GM21515 (cell line): ENCODE measurements around the gene ZKSCAN5.

ENCODE experiments used
- ATAC-seq: cut with Tn5 transposase; IDR thresholded peaks from one replicate; pipeline ENCODE4 v1.9.1; 2021; ENCODE audit not compliant: unreplicated experiment

The ZKSCAN5 gene

DNA sequence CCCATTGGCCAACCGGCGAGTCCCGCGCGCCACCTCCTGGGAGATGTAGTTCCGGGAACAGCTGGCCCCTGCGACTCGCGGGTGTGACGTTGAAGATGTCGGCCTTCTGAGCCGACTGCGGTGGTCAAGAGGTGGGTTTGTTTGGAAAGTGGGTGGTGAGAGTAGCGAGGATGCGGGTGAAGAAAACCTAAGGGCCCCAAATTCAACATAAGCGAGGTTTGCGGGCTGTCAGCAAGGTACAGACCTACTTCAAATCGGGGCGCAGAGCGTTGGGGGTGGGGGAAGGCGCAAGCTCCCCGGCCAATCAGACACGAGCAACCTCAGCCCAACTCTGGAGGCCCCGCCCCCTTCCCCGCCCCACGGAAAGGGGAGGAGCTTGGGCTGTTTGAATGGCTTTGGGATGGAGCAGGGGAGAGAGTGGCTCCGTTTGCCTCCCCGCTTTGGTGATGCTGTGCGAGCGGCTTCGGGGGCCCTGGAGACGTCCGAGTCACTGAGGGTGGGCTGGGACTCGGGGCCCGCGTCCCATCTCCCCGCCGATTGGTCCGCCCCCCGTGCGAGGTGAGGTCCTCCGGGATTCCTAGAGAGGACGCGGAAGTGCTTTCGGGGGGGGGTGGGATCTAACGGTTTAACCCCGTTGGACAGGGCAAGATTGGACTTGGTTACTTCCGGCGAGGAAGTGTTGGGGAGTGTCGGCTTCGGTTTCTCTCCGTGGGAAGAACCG is at the start of gene ZKSCAN5:
Gene ZKSCAN5, plus strand, starts transcription at position 60 of the 721 bp plus-strand sequence. CDS start 1,383 bp downstream, outside the sequence.
- ATAC-seq: peak; percentile 73

DNA sequence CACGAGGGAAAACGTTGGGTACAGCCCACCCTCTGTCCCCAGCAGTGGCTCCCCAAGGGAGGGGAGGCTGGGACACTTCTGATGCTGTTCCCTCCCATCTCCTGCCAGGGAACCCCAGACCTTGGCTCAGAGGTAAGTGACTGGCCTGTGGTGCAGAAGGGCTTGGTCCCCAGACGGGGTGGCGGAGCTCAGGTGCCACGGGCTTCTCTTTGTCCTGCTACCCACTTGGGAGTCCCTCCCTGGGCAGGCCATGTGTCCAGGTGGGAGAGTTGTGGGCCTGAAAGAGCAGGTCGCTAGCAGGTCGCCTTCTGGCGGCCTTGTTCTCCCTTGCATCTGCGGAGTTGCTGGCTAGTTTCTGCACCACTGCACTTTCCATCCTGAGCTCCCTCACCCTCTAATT is 48.6 kb upstream of the ZKSCAN5 start:
- ATAC-seq: no peak

DNA sequence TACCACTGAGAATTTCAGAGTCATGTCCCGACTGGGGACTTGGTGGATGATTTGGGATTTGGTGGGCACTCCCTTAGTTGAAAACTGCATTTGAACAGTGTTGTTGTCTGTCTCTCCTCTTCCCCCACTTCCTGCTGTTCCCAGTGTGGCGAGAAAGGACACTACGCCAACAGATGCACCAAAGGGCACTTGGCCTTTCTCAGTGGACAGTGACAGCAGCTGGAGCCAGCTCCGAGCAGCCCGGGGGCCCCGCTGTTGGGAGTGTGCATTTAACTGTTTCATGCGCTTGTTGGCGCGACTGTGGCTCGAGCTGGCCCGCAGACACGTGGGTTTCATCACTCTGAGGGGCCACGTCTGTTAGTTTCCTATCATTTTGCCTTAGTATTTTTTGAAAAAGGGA is 48.2 kb upstream of the ZKSCAN5 start:
- ATAC-seq: no peak

DNA sequence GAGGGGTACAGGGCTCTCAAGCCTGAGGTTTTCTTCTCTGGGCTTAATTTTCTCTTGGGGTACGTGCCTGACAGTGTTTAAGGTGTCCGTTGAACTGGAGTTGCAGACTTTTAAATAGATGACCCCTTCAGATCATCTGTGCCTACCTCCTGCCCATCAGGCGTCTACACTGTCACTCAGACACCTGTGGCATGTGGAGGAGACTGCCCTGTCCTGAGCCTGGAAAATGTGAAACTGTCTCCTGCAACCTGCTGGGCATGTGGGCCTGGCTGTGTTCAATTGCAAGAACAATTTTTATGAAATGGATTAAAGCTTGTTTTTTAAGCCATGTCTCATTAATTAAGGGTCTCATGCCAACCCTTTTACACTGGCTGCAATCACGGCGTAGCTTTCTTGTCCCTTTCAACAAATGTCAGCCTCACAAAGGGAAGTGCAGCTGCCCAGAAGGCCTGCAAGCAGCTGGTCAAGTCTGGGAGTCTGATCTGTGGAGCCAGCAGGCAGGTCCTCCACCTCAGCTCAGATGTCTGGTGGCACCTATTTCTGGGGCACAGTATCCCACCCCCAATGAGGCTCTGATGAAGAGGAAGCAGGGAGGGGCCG is 47.3 kb upstream of the ZKSCAN5 start:
- no peak for ATAC-seq

DNA sequence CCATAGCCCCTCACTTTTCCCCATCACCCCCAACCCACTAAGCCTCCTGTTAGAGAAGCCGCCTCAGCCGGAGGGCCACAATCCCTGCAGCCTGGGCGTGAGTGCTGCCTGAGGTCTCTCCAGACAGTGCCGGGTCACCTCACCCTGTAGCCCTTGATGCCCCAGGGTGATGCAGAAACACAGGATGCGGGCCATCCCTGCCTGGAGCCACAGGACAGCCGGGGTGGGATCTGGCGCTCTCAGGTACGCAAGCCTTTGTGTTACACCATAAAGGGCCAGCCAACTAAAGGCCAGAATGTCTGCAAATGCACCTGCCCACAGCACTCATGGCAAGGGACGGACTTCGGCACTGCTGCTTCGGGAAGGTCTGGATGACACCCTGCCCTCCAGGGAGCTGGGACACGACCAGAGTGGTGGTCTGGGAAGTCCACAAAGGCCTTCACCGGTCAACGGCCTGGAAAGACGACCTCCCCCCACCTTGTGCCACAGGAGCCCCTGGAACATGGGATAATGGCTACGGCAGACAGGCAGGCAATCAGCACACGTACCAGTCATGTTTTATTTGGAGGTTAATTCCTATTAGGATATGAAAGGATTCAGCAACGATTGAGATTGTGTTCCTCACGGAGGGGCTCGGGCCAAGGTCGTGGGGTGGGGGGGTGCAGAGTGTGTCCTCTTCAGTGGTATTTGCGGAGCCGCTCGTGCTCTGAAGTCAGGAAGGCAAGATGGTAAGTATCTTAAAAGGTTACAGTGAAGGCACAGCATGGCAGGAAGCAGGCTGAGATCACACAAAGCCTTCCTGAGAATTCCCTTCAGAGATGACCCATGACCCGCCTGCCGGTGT is 46.6 kb upstream of the ZKSCAN5 start:
- no peak for ATAC-seq

DNA sequence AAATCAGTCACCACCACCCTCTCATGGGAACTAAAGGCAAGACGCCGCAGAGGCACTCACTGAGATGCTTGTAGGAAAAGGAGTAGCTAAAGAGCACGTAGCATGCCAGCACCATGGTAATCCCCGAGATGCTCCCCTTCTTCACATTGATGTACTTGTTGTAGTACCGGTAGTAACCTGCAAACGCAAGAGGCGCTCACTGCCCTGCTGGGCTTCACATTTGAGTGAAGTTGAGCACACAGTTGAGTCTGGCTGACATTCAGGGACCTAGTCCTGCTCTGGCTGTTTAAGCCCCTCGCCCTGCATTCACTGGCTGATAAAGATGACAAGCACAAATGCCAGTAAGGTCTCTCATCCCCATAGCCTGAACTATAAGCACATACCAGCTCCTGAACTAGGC is 45.4 kb upstream of the ZKSCAN5 start:
- ATAC-seq: no peak

DNA sequence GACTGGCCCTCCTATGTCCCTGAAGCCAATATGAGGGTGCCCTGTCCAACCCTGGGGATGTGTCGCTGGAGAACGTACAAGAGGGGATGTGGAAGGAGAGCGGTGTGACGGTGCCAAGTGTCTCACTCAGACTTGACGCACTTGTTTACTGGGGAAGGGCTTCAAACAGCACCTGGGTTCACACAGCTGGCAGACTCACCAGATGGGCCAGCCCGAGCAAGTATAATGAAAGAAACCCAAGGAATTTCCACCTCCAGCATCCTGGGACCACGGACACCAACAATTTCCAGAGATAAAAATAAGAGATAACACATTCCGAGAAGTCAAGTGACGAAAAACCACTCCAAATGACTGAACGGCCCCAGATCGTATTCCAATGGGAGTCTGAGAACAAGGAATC is 43.8 kb upstream of the ZKSCAN5 start:
- ATAC-seq: no peak

DNA sequence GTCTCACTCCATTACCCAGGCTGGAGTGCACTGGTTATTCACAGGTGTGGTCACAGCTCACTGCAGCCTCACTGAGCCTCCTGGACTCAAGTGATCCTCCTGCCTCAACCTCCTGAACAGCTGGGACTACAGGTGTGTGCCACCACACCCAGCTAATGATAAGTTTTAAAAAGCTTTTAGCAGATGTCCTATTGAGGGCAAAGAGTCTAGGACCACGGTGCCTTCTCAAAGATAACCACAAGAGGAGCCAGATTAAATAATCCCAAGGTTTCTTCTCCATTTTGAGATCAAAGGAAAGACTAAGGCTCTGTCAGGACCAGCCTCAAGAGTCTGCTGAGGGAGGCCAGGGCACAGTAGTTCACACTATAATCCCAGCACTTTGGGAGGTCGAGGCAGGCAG is 43.2 kb upstream of the ZKSCAN5 start:
- ATAC-seq: no peak

DNA sequence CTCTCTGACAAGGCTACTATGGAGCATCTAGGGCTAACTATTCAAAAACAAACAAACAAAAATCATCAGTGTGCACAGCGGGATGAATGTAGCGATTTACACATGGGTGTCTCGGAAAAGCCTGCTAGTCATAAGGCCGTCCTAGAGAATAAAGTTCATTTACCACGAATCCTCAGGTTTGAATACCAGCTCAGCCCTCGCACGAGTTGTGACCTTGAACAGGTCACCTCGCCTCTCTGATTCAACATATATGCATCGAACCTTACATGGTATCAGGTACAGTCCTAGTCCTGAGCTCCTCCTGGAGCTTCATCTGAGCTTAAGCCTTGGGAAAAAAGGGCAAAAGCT is 39.1 kb upstream of the ZKSCAN5 start:
- ATAC-seq: no peak

DNA sequence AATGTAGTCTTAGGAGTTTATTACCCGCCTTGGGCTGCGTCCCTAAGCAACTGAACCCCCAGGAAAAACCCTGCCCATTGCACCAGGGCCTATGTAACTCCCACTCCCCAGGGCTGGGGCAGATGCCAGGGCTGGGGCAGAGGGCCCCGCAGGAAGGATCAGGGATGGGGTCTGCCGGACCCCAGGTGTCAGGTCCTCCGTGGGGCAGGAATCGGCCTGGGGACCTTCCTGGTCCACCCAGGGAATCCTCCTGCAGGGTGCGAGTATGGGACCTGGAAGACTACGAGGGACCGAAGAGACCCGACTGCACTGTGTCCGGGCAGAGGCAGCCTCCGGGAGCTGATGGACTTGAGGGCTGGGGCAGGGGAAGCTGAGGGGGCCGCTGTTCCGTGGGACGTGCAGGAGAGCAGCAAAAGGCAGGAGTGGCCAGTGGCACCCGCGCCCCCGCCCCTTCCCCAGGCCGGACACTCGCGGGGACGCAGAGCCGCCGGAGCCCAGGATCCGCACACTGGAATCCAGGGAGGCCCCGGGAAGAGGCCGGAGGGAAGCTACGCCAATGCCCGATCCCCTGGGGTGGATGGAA is 36.0 kb upstream of the ZKSCAN5 start:
- ATAC-seq: no peak

DNA sequence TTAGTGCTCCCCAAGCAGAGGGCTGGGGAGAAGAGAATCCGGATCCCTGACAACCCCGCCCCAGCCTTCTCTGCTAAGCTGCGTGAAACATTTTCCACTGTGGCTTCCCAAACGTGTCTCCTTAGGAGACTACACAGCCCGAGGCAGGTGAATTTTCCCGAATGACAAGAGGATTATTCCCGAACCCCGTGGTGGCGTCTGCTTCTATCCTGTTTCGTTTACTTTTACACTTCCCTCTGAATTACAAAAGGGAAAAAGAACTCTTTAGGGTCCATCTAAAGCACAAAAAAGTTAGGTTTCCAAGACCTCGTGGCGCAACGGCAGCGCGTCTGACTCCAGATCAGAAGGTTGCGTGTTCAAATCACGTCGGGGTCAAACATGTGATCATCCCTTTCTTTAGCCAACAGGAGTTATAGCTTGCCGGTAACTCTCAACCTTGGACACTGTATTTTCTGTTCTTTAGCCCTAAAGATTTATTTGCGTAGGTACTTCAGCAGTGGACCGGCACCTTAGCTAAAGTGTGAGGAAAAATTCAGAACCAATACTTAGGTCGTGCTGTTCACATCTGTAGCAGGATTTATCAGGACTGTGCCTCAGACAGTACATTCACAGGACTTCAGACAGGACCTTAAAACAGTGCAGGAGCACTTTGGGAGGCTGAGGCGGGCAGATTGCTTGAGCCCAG is 34.9 kb upstream of the ZKSCAN5 start:
- no peak for ATAC-seq

DNA sequence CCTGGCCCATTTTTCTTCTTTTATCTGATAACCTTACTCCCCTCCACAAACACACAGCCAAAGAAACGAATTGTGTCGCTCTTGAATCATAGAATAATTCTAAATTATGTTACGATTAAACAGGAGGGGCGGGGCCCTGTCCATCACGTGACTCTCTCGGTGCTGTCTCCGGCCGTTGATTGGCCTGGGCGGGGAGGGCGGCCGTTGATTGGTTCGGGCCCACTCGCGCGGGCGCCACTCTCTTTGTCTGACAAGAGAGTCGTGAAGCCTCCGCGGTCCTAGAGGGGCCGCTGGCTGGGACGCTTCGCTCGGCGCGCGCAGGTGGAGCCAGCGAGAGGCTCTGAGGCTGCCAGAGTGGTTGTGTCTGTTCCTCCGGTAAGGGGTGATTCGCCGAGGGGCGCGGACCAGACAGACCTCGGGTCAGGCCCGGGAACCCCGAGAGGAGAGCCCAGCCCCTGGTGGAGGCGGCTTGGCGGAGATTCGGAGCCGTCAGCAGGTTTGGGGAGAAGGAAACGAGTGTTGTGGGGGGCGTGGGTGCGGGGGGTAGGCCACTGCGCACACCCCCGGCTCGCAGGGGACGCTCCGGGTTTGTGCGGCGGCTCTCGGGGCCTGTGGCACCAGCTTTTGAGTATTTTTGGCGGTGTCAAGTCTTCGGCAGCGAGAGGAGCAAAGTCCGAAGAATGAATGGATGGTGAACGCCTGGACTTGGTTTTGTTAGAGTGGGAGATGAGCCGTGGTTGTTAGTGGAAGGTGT is 31.7 kb upstream of the ZKSCAN5 start, which contains the start of gene ZNF789:
Gene ZNF789, plus strand, starts transcription at position 330 of the 754 bp plus-strand sequence. CDS start 3,567 bp downstream, outside the sequence.
- peak; percentile 96 for ATAC-seq

DNA sequence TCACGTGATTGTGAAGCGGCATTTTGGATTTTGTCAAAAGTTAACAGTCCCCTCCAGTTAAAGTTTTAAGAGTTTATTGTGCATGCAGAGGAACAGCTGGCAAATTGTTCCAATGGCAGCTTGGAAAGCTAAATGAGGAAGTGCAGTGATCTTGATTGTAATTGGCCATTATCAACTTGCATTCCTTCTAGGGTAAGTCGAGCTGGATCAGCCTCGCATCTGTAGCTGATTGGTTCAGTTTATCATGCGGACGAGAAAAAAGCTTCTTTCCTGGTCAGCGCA is 31.2 kb upstream of the ZKSCAN5 start:
- ATAC-seq: peak; percentile 22

DNA sequence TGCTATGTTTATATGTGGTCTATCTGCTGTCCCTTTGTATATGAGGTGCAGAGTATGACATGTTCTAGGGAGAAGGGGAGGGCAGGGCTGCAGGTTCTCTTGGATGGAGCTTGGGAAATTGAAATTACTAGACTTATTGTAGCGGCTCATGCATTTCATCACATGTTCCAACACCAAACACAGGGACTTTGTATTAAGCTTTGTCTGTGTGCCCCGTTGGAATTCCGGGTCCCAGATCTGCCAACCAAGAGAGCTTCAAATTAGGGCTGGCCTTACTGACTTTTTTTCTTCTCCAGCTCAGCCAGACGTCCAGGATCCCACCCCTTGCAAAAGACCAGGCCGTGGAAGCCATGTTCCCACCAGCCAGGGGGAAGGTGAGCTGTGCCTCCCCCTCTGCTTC is 28.4 kb upstream of the ZKSCAN5 start:
- no peak for ATAC-seq

DNA sequence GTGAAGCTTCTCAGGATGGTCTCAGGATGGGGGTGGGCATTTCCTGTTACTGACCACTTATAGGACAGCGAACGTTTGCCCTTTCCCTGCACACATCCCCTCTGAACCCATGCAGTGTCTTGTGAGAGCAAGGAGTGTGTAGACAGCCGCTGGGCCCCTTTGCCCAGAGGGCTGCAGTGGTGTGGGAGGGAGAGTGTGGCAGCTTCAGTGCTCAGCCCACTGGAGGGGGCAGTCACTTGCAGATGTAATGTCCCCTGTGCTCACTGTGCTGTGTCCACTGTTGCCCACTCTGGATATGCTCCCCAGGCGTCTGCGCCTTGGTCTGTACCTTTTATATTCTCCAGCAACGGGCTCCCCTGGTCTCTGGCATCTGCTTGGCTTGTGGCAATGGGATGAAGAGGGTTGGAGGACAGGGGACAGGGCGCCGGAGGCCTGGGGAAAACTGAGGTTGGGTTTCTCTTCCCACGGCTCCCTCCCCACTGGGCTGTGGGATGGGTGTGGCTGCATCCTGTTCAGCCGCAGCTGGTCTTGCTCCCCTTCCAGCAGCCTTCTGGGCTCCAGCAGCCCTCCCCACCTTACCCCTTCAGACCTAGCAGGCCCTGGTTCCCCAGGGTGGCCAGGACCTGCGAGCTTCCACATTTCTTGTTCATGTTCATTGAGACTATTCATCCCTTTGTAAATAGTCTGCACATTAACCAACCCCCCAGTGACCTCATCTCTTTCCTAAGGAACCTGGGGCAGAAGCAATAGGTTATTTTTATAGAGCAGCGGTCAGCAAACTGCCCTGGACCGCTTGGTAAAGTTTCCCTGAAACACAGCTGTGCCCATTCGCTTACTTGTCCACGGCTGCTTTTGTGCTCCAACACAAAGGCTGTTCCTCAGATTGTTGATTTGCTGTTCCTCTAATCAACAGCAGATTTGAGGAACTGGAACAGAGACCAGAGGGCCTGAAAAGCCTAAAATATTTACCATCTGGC is 25.7 kb upstream of the ZKSCAN5 start:
- no peak for ATAC-seq

DNA sequence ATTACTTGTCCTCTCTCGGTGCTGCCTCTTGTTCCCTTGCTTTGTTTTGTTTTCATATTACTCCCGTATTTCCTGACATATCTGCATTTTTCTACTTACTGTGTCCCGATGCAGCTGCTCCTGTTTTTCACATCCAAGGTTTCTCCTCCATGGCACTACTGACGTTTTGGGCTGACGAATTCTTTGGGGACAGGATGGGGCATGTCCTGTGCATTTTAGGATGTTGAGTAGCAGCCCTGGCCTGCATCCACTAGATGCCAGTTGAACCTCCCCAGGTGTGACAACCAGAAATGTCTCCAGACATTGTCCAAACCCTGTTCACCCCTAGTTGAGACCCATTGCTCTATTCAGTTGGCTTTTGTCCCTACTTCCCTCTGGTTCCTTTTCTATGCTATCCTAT is 19.4 kb upstream of the ZKSCAN5 start:
- ATAC-seq: no peak

DNA sequence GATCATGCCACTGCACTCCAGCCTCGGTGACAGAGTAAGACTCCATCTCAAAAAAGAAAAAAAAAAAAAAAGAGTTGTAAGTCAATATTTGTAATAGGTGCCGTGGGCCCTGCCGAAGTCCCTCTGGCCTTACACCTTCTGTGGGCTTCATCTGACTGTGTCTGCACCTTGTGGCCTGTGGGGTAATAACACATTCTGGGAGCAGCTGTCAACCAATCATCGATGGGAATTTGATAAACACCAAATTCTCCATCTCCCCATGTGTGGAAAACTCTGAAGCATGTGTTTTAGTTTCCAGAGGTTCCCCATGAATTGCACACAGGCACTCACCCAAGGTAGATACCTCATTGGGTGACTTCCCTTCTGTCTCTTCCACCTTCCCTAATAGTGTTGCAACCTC is 15.2 kb upstream of the ZKSCAN5 start:
- ATAC-seq: no peak

DNA sequence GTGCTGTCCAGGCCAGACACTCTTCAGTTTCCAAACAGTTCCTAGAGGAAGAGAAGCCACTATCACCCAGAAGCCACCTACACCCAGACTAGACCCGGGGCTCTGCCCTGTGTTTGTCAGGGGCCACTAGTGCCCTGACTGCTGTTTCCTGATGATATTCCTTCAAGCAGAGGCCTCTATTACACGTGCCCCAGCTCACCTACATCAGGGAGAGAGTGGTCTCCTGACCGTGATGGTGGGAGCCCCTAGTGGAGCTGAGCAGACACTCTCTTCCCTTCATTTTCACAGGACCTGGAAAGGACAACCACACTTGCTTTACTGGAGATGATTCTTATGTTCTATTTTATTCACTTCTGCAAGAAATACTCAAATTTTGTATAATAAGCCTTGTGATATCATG is 13.6 kb upstream of the ZKSCAN5 start:
- no peak for ATAC-seq

DNA sequence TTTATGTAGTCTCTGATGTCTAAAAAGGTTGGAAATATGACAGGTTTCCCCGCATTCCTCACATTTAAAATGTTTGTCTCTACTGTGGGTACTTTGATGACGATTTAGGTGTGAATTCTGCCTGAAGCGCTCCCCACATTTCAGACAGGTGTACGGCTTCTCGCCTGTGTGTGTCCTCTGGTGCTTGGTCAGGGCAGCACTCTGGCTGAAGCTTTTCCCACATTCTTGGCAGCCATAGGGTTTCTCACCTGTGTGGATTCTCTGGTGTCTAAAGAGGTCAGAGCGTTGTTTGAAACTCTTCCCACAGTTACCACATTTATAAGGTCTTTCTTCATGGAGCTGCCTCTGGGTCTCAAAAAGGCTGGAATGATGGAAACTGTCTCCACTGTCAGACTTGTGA is 10.6 kb upstream of the ZKSCAN5 start:
- ATAC-seq: no peak
